Ecto neural progenitor cell (in vitro differentiated cells): Measurements from ENCODE around the gene KCNQ1.

Source experiments
- DNase-seq: peaks from one replicate; pipeline ENCODE4 v3.0.0-alpha.2; 2018; ENCODE audit warnings: low spot score

The KCNQ1 gene

GRCh38 chr11:2553886-2554285 lies 109.1 kb downstream of the KCNQ1 start:
- no peak for DNase-seq

- no peak for DNase-seq
Observed at GRCh38 chr11:2554338-2555207, 109.8 kb downstream of the KCNQ1 start.

GRCh38 chr11:2555336-2555735 lies 110.5 kb downstream of the KCNQ1 start:
- DNase-seq = no peak

- no peak for DNase-seq
Observed at GRCh38 chr11:2555891-2556290, 111.1 kb downstream of the KCNQ1 start.

GRCh38 chr11:2557381-2557780 lies 112.6 kb downstream of the KCNQ1 start:
- no peak for DNase-seq

- no peak for DNase-seq
Observed at GRCh38 chr11:2558397-2558796, 113.6 kb downstream of the KCNQ1 start.

- no peak for DNase-seq
Observed at GRCh38 chr11:2558861-2559526, 114.2 kb downstream of the KCNQ1 start.

GRCh38 chr11:2559527-2560311 lies 114.9 kb downstream of the KCNQ1 start:
- DNase-seq = no peak

- DNase-seq = no peak
Observed at GRCh38 chr11:2561696-2562581, 117.1 kb downstream of the KCNQ1 start.

- DNase-seq = no peak
Observed at GRCh38 chr11:2562890-2563212, 118.0 kb downstream of the KCNQ1 start.

- DNase-seq = no peak
Observed at GRCh38 chr11:2563213-2564007, 118.6 kb downstream of the KCNQ1 start.

- DNase-seq = no peak
Observed at GRCh38 chr11:2564008-2564530, 119.3 kb downstream of the KCNQ1 start.

GRCh38 chr11:2564588-2565425 lies 120.0 kb downstream of the KCNQ1 start:
- DNase-seq = no peak

- DNase-seq = no peak
Observed at GRCh38 chr11:2565447-2566222, 120.8 kb downstream of the KCNQ1 start.

GRCh38 chr11:2566223-2567025 lies 121.6 kb downstream of the KCNQ1 start:
- no peak for DNase-seq

GRCh38 chr11:2567026-2567671 lies 122.3 kb downstream of the KCNQ1 start:
- DNase-seq = no peak

GRCh38 chr11:2569321-2569721 lies 124.5 kb downstream of the KCNQ1 start:
- DNase-seq = no peak
